BJ (cell line): Measurements from ENCODE around the gene NELL2. TPM values are rescaled to one million over a fixed set of nuclear protein-coding genes. Genes with fewer than 3 reads are reported as not detected.

Experiments
- CTCF ChIA-PET: fragments of 350-600 bp; formaldehyde crosslinking; extraction: SDS; loops from one replicate; lab custom pipeline; 2021; ENCODE audit warnings: antibody characterized with exemption, inconsistent platforms; lab: Yijun Ruan, JAX
- POLR2A ChIA-PET: fragments of 300-600 bp; sonication (Branson Sonifier 250); formaldehyde crosslinking; extraction: SDS; loops from one replicate; lab custom pipeline; 2021; ENCODE audit warnings: antibody characterized with exemption; lab: Charles Lee
- DNase-seq: peaks from one replicate; pipeline ENCODE4 v3.0.0-alpha.2; 2011; ENCODE audit warnings: low read depth
- H3K27me3 ChIP-seq: 2 replicates; pipeline ENCODE4 v1.6.0; 2011; ENCODE audit warnings: low read length; ENCODE audit not compliant: control insufficient read depth, insufficient read depth
- H3K36me3 ChIP-seq: 2 replicates; pipeline ENCODE4 v1.5.1; 2011; ENCODE audit warnings: low read length; ENCODE audit not compliant: control insufficient read depth, insufficient read depth
- H3K4me3 ChIP-seq: 2 replicates; pipeline ENCODE4 v1.5.1; 2011; ENCODE audit warnings: low read depth, mild to moderate bottlenecking, control low read depth, low read length
- CTCF ChIP-seq: IDR thresholded peaks from 2 replicates; pipeline ENCODE4 v1.5.1; 2011; ENCODE audit warnings: low read depth, mild to moderate bottlenecking, control low read depth, inconsistent platforms, low read length, moderate library complexity; ENCODE audit not compliant: insufficient read depth
- polyA plus RNA-seq: library from polyadenylated mRNA; depleted of rRNA; stranded (reverse); fragments of >200 nt; gene quantifications from 2 replicates; pipeline ENCODE4 v1.2.3, GENCODE V29; 2011

Gene NELL2
- polyA plus RNA-seq, 1 experiment = 0.23 TPM

- H3K36me3 ChIP-seq = no peaks in the 10 kb centered on the region
- ChIA-PET POLR2A (no interaction called here), CTCF (no interaction called here)
- H3K4me3 ChIP-seq = no peak overlapping the region
- TF ChIP-seq CTCF = no peak
- DNase-seq = no peak
- H3K27me3 ChIP-seq = no peaks in the 10 kb centered on the region
Measured at GRCh38 chr12:44847888-44848702, 28.0 kb downstream of the NELL2 start.

GRCh38 chr12:44847403-44847802, 28.7 kb downstream of the NELL2 start:
- Histone ChIP-seq H3K4me3 (no peak overlapping the region), H3K36me3 (no peaks in the 10 kb centered on the region), H3K27me3 (no peaks in the 10 kb centered on the region)
- TF ChIP-seq CTCF = no peak
- DNase-seq = no peak
- ChIA-PET POLR2A (no interaction called here), CTCF (no interaction called here)

GRCh38 chr12:44846826-44847225, 29.3 kb downstream of the NELL2 start:
- H3K27me3 ChIP-seq = no peaks in the 10 kb centered on the region
- DNase-seq = no peak
- CTCF ChIA-PET = no interaction called here
- H3K36me3 ChIP-seq = no peaks in the 10 kb centered on the region
- no peak overlapping the region for H3K4me3 ChIP-seq
- POLR2A ChIA-PET = no interaction called here
- TF ChIP-seq CTCF = no peak

- Histone ChIP-seq H3K27me3 (no peaks in the 10 kb centered on the region), H3K36me3 (no peaks in the 10 kb centered on the region), H3K4me3 (no peak overlapping the region)
- ChIA-PET CTCF (no interaction called here), POLR2A (no interaction called here)
- DNase-seq = no peak
- no peak for TF ChIP-seq CTCF
Measured at GRCh38 chr12:44842669-44843068, 33.4 kb downstream of the NELL2 start.

- H3K4me3 ChIP-seq = no peak overlapping the region
- no peak for TF ChIP-seq CTCF
- ChIA-PET CTCF (no interaction called here), POLR2A (no interaction called here)
- no peaks in the 10 kb centered on the region for H3K27me3 ChIP-seq
- no peak for DNase-seq
- H3K36me3 ChIP-seq = no peaks in the 10 kb centered on the region
Measured at GRCh38 chr12:44839785-44840184, 36.3 kb downstream of the NELL2 start.
